Activated CD4-positive, alpha-beta T cell treated with anti-CD3 and anti-CD28 coated beads, Interleukin-10, Interleukin-2, amounts not matched to agents 100 ng/mL and 50 ng/mL, durations not matched to agents 16 hours and 8 hours (primary cell): ENCODE results near the gene C1R.
"Not testable (repeated sequence)": the region's sequence is repeated elsewhere in the genome, so short reads cannot be mapped to it uniquely, and the experiment has no call there.

Experiments used
- DNase-seq: peaks from one replicate; pipeline ENCODE4 v3.0.0-alpha.2; 2020

The C1R gene

DNA sequence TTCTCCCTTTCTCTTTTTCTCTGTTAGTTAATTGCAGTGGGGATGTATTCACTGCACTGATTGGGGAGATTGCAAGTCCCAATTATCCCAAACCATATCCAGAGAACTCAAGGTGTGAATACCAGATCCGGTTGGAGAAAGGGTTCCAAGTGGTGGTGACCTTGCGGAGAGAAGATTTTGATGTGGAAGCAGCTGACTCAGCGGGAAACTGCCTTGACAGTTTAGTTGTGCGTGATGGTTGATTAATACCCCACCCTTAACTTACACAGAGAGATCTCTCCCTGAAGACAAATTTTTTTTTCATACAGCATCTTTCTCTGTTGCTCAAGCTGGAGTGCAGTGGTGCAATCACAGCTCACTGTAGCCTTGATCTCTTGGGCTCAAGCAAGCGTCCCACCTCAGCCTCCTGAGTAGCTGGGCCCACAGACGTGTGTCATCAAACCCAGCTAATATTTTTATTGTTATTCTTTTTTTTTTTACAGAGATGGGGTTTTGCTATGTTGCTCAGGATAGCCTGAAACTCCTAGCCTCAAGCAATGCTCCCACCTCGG, 27.1 kb downstream of the C1R start:
- DNase-seq = no peak

DNA sequence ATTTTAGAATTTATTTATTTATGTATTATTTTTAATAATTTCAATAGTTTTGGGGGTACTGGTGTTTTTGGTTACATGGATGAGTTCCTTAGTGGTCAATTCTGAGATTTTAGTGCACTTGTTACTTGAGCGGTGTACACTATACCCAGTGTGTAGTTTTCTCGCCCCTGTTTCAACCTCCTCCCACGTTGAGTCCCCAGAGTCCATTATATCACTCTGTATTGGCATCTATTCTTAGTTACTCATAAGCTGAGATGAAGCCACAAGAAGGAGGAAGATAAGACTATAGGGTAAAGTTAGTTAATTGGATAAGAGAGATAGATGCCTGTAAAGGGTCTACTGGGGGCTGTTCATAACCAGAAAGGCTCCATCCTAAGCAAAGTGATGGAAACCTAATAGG, 27.7 kb downstream of the C1R start:
- no peak for DNase-seq

DNA sequence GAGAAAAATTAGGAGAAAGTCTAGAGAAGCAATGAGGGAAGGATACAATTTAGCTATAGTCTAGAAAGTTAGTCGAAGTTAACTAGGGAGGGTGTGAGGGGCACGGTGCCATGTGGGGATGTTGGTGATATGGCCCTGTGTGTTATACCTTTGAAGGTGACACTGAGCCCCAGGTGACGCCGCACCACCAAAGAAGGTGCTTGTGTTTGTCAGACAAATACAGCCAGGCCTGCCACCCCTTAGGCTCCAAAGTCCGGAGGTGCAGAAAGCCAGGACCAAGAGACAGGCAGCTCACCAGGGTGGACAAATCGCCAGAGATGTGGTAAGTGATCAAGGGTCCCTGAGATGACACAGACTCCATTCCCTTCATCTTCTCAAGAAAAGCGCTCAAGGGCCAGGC, 30.6 kb downstream of the C1R start:
- no peak for DNase-seq

DNA sequence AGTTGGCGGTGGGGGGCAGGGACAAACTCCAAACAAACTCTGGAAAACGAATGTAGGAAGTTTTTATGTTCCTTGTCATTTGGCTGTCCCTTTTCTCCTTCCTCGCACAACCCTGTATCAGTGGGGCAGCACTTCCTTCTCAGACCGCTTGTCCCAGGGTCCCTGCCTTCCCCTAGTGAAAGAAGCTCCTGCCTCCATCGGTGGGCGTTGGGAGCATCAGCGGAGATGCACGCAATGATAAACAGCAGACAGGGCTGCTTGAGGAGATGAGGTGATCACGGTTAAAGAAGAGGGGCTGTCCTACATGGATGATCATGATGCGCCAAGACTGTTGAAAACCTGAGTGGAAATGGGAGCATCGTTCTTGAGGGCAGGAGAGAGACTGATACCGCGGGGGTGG, 31.1 kb downstream of the C1R start:
- no peak for DNase-seq

DNA sequence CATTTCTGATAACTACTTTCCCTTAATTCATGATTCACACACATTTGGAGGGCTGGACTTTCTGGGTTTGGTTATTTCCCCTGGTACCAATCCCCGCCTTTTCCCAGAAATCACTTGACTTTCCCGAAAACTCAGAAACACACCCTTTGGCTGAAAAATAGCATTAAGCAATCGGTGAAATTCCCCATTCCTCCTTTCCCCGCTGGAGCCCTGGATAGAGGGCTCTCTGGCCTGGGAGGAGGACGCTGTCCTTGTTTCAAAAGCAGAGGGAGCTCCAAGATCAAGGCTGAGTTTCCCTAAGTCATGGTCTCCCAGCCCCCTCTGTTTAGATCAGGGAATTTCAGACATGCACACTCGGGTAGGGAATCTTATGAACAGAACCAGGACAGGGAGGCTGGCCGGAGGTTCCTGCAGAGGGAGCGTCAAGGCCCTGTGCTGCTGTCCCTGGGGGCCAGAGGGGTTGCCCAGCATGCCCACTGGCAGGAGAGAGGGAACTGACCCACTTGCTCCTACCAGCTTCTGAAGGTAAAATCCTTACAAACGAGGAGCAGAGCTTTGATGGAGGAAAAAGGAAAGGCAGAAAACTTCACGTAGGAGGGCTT, 31.8 kb downstream of the C1R start, which contains the start of gene C1S:
Gene C1S, plus strand, starts transcription at position 366 of the 602 bp plus-strand sequence. CDS start 1,195 bp downstream, outside the sequence.
- DNase-seq = no peak

DNA sequence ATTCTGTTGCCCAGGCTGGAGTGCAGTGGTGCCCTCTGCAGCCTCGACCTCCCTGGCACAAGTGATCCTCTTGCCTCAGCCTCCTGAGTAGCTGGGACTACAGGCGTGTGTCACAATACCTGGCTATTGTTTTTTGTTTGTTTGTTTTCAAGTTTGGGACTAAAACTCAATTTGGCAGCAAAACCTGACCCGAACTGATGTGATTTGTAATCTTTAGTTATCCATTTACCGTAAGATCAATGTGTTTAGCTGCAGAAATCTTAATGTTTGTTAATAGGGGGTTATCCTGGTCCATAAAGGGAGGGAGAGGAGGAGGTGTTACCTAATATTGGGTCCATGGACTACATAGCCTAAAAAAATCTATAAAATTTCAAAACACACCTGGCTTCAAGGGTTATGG, 32.5 kb downstream of the C1R start:
- no peak for DNase-seq

DNA sequence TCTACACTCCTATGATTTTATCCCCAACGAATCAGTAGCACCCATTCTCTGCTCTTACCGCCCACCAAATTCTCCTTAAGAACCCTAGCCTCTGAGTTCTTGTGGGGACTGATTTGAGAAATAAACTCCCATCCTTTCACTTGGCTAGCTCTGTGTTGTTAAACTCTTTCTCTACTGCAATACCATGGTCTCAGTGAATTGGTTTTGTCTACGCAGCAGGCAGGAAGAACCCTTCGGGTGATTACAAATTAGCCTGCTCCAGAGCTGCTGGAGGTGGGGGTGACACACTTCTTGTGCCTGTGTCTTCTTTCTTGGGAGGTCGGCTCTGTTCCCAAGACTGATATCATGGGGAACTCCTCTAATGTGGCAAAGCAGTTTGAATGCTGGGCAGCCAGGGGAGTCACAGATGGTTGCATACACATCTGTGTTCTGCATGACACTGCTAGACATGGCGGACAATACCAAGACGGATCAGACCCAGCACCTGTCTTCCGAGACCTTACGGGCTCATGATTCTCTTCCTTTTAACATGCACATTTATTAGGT, 33.3 kb downstream of the C1R start:
- DNase-seq = no peak

DNA sequence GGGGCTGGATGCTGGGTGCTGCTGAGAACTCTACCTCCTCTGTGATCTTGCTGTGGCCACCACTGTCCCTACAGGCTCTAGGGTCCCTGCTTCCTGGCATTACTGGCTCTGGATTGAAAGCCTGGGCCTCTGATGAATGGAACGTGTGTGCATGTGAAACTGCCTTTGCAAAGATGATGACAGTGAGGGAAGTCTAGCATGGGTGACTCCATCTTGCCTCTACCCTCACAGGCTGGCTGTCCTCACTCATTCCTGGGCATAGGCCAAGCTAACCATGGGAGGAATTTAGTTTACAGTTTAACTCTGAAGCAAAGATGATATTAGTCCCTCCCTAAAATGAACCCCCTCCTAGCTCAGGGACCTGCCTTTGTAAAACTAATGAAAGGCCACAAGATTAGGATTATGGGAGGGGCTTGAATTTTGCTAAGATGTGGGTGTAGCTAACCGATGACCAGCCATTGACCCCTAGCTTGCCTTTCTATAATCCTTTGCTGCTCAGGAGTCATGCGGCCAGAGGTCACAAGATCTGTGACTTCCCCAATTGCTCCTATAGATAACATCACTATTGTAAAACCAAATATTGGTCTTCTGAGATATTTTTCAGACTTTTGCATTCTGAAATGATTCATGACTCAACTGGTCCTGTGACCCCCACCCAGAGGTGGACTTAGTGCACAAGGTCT, 33.9 kb downstream of the C1R start:
- DNase-seq = no peak

DNA sequence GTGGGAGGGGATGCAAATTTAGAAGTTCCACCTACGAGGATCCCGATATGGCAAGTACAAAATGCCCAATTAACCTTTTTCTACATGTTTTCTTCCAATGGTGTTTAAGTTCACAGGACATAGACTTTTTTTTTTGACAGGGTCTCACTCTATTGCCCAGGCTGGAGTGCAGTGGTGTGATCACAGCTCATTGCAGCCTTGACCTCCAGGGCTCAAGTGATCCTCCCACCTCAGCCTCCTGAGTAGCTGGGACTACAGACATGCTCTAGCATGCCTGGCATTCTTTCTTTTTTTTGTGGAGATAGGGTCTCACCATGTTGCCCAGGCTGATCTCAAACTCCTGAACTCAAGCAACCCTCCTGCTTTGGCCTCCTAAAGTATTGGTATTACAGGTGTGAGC, 36.5 kb downstream of the C1R start:
- DNase-seq = not testable (repeated sequence)

DNA sequence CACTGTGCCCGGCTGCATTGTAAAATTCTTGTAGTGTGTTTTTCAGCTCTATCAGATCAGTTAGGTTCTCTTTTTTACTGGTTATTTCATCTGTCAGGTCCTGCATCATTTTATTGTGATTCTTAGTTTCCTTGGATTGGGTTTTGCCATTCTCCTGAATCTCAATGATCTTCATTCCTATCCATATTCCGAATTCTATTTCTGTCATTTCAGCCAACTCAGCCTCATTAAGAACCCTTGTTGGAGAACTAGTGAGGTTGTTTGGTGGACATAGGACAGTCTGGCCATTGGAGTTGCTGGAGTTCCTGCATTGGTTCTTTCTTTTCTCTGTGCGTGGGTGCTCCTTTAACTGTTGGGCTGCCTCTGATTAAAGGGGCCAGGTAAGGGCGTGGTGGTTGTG, 37.3 kb downstream of the C1R start:
- no peak for DNase-seq

DNA sequence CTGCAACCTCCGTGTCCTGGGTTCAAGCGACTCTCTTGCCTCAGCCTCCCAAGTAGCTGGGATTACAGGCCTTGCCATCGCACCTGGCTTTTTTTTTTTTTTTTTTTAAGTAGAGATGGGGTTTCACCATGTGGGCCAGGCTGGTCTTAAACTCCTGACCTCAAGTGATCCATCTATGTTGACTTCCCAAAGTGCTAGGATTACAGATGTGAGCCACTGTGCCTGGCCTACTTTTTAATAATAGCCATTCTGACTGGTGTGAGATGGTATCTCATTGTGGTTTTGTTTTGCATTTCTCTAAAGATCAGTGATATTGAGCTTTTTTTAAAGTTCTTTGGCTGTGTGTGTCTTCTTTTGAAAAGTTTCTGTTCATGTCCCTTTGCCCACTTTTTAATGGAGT, 42.3 kb downstream of the C1R start:
- DNase-seq = not testable (repeated sequence)

DNA sequence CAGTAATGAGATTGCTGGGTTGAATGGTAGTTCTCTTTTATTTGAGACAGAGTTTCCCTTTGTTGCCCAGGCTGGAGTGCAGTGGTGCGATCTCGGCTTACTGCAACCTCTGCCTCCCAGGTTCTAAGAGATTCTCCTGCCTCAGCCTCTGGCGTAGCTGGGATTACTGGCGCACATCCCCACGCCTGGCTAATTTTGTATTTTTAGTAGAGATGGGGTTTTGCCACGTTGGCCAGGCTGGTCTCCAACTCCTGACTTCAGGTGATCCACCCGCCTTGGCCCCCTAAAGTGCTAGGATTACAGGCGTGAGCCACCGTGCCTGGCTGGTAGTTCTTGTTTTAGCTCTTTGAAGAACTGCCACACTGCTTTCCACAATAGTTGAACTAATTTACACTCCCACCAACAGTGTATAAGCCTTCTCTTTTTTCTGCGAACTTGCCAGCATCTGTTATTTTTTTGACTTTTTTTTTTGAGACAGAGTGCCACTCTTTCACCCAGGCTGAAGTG, 42.7 kb downstream of the C1R start:
- not testable (repeated sequence) for DNase-seq

DNA sequence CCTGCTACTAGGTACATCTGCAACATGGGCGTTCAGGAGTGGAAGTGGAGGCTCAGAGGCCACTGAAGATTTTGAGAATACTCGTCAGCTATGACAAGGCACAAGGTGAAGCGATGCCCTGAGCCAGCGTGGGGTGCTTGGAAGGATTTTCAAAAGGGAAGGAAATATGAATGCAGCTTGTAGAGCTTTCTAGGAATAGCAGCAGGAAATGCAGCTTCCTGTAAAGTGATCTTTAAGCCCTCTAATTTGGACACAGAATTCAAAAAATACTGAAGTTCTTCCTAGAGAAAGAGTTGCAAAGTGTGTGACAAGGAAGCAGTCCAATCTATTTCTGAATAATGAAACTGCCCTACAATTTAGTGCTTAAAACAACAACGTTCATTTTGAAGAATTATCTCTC, 44.9 kb downstream of the C1R start:
- no peak for DNase-seq

DNA sequence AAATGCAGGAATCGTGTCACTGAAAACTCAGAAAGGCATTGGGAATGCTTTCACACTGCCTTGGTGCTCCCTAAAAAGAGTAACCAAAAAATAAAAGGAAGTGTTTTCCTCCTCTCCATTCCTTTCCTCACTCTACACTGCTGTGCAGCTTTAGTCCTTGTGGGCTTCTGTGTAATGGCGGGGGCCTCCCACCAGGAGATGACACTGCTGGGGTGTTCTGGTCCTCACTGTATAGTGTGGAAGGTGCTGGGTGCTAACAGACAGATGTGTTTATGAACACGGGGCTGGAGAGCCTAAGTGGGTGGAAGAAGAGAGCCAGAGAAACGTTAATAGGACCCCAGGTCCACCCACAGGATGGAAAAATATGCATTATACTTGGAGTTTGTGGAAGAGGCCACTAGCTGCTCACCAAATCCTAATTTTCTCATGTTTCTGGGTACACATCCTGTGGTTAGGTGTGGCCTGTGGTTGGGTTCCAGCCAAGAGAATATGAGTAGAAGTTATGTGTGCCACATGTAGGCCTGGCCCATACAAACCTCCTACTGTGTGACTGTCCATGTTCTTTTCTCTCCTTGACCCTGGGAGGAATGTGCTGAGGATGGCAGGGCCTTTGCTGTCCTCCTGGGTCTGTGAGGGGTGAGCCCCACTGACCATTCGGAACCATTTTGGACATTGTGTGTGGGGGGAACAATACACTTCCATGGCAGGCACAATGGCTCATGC, 45.7 kb downstream of the C1R start:
- DNase-seq = no peak

DNA sequence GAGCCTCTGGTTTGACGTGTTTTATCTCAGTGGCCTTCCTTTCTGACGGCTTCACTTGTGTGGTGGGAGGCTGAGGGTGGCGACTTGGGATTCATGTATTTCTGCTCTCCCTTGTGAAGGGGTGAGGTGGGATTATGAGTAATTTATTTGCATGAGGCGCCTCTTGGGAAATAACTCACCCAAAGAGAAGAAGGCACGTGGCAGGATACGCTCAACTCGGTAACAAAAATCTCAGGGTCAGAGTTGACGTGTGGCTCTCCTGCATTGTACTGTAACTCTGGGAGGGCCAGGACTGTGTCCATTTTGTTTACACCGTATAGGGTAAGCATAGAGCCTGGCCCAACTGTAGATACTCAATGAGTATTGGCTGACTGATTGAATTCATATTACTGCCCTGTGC, 46.3 kb downstream of the C1R start:
- DNase-seq = no peak

DNA sequence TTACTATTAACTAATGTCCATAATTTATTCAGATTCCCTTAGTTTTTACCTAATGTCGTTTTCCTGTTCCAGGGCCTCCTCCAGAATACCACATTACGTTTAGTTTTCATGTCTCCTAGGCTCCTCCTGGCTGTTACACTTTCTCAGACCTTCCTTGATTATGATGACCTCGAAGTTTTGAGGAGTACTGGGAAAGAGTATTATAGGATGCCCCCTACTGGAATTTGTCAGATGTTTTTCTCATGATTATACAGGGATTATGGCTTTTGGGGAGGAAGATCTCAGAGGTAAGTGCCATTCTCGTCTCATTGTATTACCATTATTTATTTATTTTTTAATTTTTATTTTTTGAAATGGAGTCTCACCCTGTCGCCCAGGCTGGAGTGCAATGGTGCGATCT, 49.4 kb downstream of the C1R start:
- DNase-seq = peak; percentile 17

DNA sequence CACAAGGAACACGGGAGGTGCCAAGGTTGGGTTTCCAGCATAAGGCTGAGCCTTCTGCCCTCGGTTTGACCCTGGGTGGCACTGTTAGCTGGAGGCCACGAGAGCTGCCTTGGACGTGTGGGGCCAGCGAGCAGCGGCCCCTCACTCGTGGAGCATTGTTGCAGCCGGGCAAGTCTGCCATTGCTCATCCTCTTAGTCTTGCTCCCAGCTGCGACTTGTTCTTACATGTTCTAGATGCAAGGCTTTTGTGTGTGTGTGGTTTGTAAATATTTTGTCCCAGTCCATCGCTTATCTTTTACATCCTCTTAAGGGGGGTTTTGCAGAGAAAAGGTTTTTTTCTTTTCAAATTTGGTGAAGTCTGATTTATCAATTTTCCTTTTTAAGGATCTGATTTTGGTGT, 52.8 kb downstream of the C1R start:
- DNase-seq = no peak

DNA sequence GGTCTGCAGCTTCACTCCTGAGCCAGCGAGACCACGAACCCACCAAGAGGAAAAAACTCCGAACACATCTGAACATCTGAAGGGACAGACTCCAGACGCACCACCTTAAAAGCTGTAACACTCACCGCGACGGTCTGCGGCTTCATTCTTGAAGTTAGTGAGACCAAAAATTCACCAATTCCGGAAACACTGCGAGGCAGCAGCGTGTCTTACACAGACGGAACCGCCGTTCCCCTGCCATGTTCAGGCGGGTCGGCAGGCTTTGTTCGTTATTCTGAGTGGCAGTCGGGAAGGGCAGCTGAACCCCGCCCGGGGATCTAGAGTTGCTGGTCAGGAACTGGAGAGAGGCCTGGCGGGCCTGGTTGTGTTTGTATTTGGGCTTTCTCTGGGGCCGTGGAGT, 53.7 kb downstream of the C1R start:
- no peak for DNase-seq

DNA sequence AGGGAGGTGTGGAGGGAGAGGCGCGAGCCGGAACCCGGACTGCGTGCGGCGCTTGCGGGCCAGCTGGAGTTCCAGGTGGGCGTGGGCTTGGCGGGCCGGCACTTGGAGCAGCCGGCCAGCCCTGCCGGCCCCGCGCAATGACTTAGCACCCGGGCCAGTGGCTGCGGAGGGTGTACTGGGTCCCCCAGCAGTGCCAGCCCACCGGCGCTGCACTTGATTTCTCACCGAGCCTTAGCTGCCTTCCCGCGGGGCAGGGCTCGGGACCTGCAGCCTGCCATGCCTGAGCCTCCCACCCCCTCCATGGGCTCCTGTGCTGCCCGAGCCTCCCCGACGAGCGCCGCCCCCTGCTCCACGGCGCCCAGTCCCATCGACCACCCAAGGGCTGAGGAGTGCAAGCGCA, 54.8 kb downstream of the C1R start:
- not testable (repeated sequence) for DNase-seq

DNA sequence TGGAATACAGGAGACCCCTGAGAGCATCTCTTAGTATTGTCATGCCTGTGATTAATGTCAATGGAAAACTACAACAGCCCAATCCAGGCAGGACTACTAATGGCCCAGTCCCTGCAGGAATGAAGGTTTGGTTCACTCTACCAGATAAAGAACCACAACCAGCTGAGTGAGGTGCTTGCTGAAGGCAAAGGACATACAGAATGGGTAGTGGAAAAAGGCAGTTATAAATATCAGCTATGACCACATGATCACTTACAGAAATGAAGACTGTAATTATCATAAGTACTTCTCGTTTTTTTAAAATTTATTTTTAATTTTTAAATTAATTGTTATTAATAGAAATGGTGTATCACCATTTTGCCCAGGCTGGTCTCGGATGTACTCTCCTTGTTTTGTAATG, 56.8 kb downstream of the C1R start:
- DNase-seq = no peak

DNA sequence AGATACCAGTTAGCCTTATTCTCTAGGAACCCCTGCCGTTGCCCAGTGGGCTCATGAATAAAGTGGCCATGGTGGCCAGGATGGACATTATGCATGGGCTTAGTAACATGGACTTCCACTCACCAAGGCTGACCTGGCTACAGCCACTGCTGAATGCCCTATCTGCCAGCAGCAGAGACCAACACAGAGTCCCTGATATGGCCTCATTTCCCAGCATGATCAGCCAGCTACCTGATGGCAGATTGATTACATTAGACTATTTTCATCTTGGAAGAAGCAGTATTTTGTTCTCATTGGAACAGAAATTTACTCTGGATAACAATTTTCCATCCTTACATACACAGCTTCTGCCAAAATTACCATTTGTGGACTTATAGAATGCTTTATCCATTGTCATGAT, 57.8 kb downstream of the C1R start:
- no peak for DNase-seq

DNA sequence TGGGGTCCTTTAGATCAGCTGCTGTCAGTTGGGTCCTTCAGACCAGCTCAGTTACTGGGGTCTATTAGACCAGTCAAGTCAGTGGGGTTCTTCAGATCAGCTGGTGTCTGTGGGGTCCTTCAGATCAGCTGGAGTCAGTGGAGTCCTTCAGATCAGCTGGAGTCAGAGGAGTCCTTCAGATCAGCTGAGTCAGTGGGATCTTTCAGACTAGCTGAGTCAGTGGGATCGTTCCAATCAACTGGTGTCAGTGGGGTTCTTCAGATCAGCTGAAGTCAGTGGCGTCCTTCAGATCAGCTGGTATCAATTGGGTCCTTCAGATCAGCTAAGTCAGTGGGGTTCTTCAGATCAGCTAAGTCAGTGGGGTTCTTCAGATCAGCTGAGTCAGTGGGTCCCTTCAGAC, 59.3 kb downstream of the C1R start:
- DNase-seq = no peak

DNA sequence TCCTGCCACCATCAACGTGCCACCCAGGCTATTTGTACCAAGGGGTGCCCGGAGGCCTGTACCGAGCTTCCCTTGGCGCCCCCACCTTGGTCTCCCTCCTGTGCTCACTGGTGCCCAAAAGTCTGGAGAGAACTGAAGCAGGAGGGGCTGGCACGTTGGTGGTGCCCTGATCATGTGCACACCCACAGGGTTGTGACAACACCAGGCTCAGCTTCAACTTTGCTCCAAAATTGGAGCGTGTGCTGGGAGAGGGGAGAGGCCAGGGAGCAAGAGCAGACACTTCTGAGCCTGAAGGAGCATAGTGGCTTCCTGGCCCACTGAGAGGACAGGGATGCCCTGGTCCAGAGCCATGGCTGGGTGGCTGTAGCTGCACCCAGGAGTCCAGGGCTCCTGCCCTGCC, 60.9 kb downstream of the C1R start:
- DNase-seq = no peak
